ENCODE data around the gene SYT15.
"Not testable (repeated sequence)": the region's sequence is repeated elsewhere in the genome, so short reads cannot be mapped to it uniquely, and the experiment has no call there.

The SYT15 gene

DNA sequence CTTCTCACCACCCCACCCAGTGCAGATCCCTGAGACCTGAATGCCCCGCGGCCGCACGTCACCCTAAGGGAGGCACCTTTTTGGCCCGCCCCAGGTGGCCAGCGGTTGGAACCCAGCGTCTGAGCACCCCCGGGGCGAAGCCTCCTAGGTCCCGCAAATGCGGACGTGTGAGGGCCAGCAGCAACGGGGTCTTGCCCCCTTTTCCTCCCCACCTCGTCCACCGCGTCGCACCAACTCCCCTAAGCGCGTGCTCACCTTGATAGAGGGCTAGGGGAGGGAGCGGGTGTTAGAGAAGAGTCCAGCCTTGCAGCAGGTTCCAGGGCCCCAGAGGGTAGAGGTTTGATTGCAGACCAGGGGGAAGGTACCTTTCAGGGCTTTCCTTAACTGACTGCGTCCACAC lies 450 bp downstream of the SYT15 start:
- no CpG with 5 or more reads among the region's 21 CpGs for WGBS (ENCODE audit: extremely low coverage, insufficient coverage, low lambda C conversion rate)
- not testable (repeated sequence) for H3K79me2 ChIP-seq (ENCODE audit: control insufficient read depth, insufficient read depth, low read length); H3K27me3 ChIP-seq (ENCODE audit: insufficient read depth, low read length, poor library complexity); H3K56ac ChIP-seq (ENCODE audit: low read length); H3K36me3 ChIP-seq (ENCODE audit: control insufficient read depth, insufficient read depth, low read length); H3K27ac ChIP-seq (ENCODE audit: low read depth, low read length); H3K4ac ChIP-seq (ENCODE audit: low read depth, low read length); H2BK120ac ChIP-seq (ENCODE audit: low read depth, low read length); H3K18ac ChIP-seq (ENCODE audit: low read length); H3K79me1 ChIP-seq (ENCODE audit: low read length); H3K4me1 ChIP-seq (ENCODE audit: control insufficient read depth, low read depth, low read length); H4K8ac ChIP-seq (ENCODE audit: low read depth, low read length); H2BK15ac ChIP-seq (replicated peaks; ENCODE audit: low read depth); H2BK5ac ChIP-seq (ENCODE audit: low read length); H2AK5ac ChIP-seq (ENCODE audit: low read length); H3K4me2 ChIP-seq (ENCODE audit: low read length); H3K23ac ChIP-seq (ENCODE audit: low read length); H3K4me3 ChIP-seq (ENCODE audit: low read length); H4K5ac ChIP-seq (ENCODE audit: low read length); DNase-seq; H3K9ac ChIP-seq (ENCODE audit: low read length)

GRCh38 chr10:46581997-46582396 lies 3.1 kb downstream of the SYT15 start:
- not testable (repeated sequence) for H3K79me1 ChIP-seq (ENCODE audit: low read length); H3K4ac ChIP-seq (ENCODE audit: low read depth, low read length); H2BK5ac ChIP-seq (ENCODE audit: low read length); H3K4me1 ChIP-seq (ENCODE audit: control insufficient read depth, low read depth, low read length); H3K36me3 ChIP-seq (ENCODE audit: control insufficient read depth, insufficient read depth, low read length); DNase-seq; H2AK5ac ChIP-seq (ENCODE audit: low read length); H3K23ac ChIP-seq (ENCODE audit: low read length); H3K27ac ChIP-seq (ENCODE audit: low read depth, low read length); H4K8ac ChIP-seq (ENCODE audit: low read depth, low read length); H2BK15ac ChIP-seq (replicated peaks; ENCODE audit: low read depth); H3K79me2 ChIP-seq (ENCODE audit: control insufficient read depth, insufficient read depth, low read length); H4K5ac ChIP-seq (ENCODE audit: low read length); H3K4me3 ChIP-seq (ENCODE audit: low read length); H3K18ac ChIP-seq (ENCODE audit: low read length); H3K4me2 ChIP-seq (ENCODE audit: low read length); H2BK120ac ChIP-seq (ENCODE audit: low read depth, low read length); H3K9ac ChIP-seq (ENCODE audit: low read length); H3K56ac ChIP-seq (ENCODE audit: low read length); H3K27me3 ChIP-seq (ENCODE audit: insufficient read depth, low read length, poor library complexity)
- no CpG with 5 or more reads among the region's 12 CpGs for WGBS (ENCODE audit: extremely low coverage, insufficient coverage, low lambda C conversion rate)

GRCh38 chr10:46582568-46582967 lies 3.6 kb downstream of the SYT15 start:
- H3K27me3 ChIP-seq (ENCODE audit: insufficient read depth, low read length, poor library complexity); H2BK120ac ChIP-seq (ENCODE audit: low read depth, low read length); H3K4ac ChIP-seq (ENCODE audit: low read depth, low read length); H3K56ac ChIP-seq (ENCODE audit: low read length); H3K27ac ChIP-seq (ENCODE audit: low read depth, low read length); H3K23ac ChIP-seq (ENCODE audit: low read length); H2BK5ac ChIP-seq (ENCODE audit: low read length); H4K8ac ChIP-seq (ENCODE audit: low read depth, low read length); H2BK15ac ChIP-seq (replicated peaks; ENCODE audit: low read depth); H3K4me2 ChIP-seq (ENCODE audit: low read length); H4K5ac ChIP-seq (ENCODE audit: low read length); DNase-seq; H3K79me2 ChIP-seq (ENCODE audit: control insufficient read depth, insufficient read depth, low read length); H3K79me1 ChIP-seq (ENCODE audit: low read length); H3K9ac ChIP-seq (ENCODE audit: low read length); H3K4me1 ChIP-seq (ENCODE audit: control insufficient read depth, low read depth, low read length); H3K18ac ChIP-seq (ENCODE audit: low read length); H3K4me3 ChIP-seq (ENCODE audit: low read length); H3K36me3 ChIP-seq (ENCODE audit: control insufficient read depth, insufficient read depth, low read length); H2AK5ac ChIP-seq (ENCODE audit: low read length): not testable (repeated sequence)
- no CpG with 5 or more reads among the region's 11 CpGs for WGBS (ENCODE audit: extremely low coverage, insufficient coverage, low lambda C conversion rate)

- not testable (repeated sequence) for H3K4me3 ChIP-seq (ENCODE audit: low read length); H3K23ac ChIP-seq (ENCODE audit: low read length); H4K5ac ChIP-seq (ENCODE audit: low read length); H3K18ac ChIP-seq (ENCODE audit: low read length); H3K4ac ChIP-seq (ENCODE audit: low read depth, low read length); H2BK5ac ChIP-seq (ENCODE audit: low read length); H2BK120ac ChIP-seq (ENCODE audit: low read depth, low read length); H3K79me1 ChIP-seq (ENCODE audit: low read length); H3K4me1 ChIP-seq (ENCODE audit: control insufficient read depth, low read depth, low read length); H3K36me3 ChIP-seq (ENCODE audit: control insufficient read depth, insufficient read depth, low read length); H2BK15ac ChIP-seq (replicated peaks; ENCODE audit: low read depth); H3K27me3 ChIP-seq (ENCODE audit: insufficient read depth, low read length, poor library complexity); H3K79me2 ChIP-seq (ENCODE audit: control insufficient read depth, insufficient read depth, low read length); H2AK5ac ChIP-seq (ENCODE audit: low read length); H3K4me2 ChIP-seq (ENCODE audit: low read length); H3K56ac ChIP-seq (ENCODE audit: low read length); H3K27ac ChIP-seq (ENCODE audit: low read depth, low read length); DNase-seq; H4K8ac ChIP-seq (ENCODE audit: low read depth, low read length); H3K9ac ChIP-seq (ENCODE audit: low read length)
- no CpG with 5 or more reads among the region's 11 CpGs for WGBS (ENCODE audit: extremely low coverage, insufficient coverage, low lambda C conversion rate)
Measured at GRCh38 chr10:46584196-46584595, 5.3 kb downstream of the SYT15 start.

GRCh38 chr10:46585246-46585645 lies 6.3 kb downstream of the SYT15 start:
- no CpG with 5 or more reads among the region's 13 CpGs for WGBS (ENCODE audit: extremely low coverage, insufficient coverage, low lambda C conversion rate)
- H3K23ac ChIP-seq (ENCODE audit: low read length); H3K27ac ChIP-seq (ENCODE audit: low read depth, low read length): not testable (repeated sequence)

DNA sequence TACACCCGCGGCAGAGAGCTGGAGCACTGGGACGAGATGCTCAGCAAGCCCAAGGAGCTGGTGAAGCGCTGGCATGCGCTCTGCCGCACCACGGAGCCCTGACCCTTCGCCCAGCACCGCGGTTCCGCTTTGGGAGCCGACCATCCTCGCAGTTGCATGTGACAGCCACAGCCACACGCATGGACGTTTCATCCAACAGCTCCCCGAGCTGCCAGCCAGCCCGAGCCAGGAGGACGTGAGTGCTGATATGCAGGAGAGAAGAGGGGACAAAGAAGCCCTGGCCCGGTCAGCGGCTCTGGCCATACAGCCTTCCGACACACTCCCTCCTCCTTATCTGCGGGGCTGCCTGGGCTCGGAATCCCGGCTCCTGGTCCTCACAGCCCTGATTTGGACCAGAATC lies 8.6 kb downstream of the SYT15 start:
- not testable (repeated sequence) for H3K4me3 ChIP-seq (ENCODE audit: low read length); H3K4me2 ChIP-seq (ENCODE audit: low read length); H3K36me3 ChIP-seq (ENCODE audit: control insufficient read depth, insufficient read depth, low read length); H4K8ac ChIP-seq (ENCODE audit: low read depth, low read length); H3K18ac ChIP-seq (ENCODE audit: low read length); H3K9ac ChIP-seq (ENCODE audit: low read length); H3K56ac ChIP-seq (ENCODE audit: low read length); H2AK5ac ChIP-seq (ENCODE audit: low read length); H3K4ac ChIP-seq (ENCODE audit: low read depth, low read length); H3K79me1 ChIP-seq (ENCODE audit: low read length); H2BK15ac ChIP-seq (replicated peaks; ENCODE audit: low read depth); H3K4me1 ChIP-seq (ENCODE audit: control insufficient read depth, low read depth, low read length); H3K23ac ChIP-seq (ENCODE audit: low read length); H4K5ac ChIP-seq (ENCODE audit: low read length); H3K27ac ChIP-seq (ENCODE audit: low read depth, low read length); H2BK120ac ChIP-seq (ENCODE audit: low read depth, low read length); H3K27me3 ChIP-seq (ENCODE audit: insufficient read depth, low read length, poor library complexity); DNase-seq; H2BK5ac ChIP-seq (ENCODE audit: low read length); H3K79me2 ChIP-seq (ENCODE audit: control insufficient read depth, insufficient read depth, low read length)
- no CpG with 5 or more reads among the region's 24 CpGs for WGBS (ENCODE audit: extremely low coverage, insufficient coverage, low lambda C conversion rate)

More at GRCh38 chr10:46585246-46585645, 6.3 kb downstream of the SYT15 start:
- not testable (repeated sequence) for H3K56ac ChIP-seq (ENCODE audit: low read length); H3K27me3 ChIP-seq (ENCODE audit: insufficient read depth, low read length, poor library complexity); H2AK5ac ChIP-seq (ENCODE audit: low read length); H3K4me1 ChIP-seq (ENCODE audit: control insufficient read depth, low read depth, low read length); H3K36me3 ChIP-seq (ENCODE audit: control insufficient read depth, insufficient read depth, low read length); H4K5ac ChIP-seq (ENCODE audit: low read length); H4K8ac ChIP-seq (ENCODE audit: low read depth, low read length); DNase-seq; H2BK15ac ChIP-seq (replicated peaks; ENCODE audit: low read depth); H3K4ac ChIP-seq (ENCODE audit: low read depth, low read length); H3K9ac ChIP-seq (ENCODE audit: low read length); H3K79me2 ChIP-seq (ENCODE audit: control insufficient read depth, insufficient read depth, low read length); H3K79me1 ChIP-seq (ENCODE audit: low read length); H2BK120ac ChIP-seq (ENCODE audit: low read depth, low read length); H3K4me3 ChIP-seq (ENCODE audit: low read length); H3K18ac ChIP-seq (ENCODE audit: low read length); H3K4me2 ChIP-seq (ENCODE audit: low read length); H2BK5ac ChIP-seq (ENCODE audit: low read length)
